ENCODE data around the gene SCRN2.

Gene SCRN2

GRCh38 chr17:47853616-47854015, 12.5 kb upstream of the SCRN2 start:
- H3K27ac ChIP-seq = no peak overlapping the region
- TF ChIP-seq, protein P1, sequence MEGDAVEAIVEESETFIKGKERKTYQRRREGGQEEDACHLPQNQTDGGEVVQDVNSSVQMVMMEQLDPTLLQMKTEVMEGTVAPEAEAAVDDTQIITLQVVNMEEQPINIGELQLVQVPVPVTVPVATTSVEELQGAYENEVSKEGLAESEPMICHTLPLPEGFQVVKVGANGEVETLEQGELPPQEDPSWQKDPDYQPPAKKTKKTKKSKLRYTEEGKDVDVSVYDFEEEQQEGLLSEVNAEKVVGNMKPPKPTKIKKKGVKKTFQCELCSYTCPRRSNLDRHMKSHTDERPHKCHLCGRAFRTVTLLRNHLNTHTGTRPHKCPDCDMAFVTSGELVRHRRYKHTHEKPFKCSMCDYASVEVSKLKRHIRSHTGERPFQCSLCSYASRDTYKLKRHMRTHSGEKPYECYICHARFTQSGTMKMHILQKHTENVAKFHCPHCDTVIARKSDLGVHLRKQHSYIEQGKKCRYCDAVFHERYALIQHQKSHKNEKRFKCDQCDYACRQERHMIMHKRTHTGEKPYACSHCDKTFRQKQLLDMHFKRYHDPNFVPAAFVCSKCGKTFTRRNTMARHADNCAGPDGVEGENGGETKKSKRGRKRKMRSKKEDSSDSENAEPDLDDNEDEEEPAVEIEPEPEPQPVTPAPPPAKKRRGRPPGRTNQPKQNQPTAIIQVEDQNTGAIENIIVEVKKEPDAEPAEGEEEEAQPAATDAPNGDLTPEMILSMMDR (conservative IDR thresholded peaks at IDR 0.05; ENCODE audit: low read depth) = no peak
- ChIA-PET POLR2A (ENCODE audit: low non-redundant PET) (no interaction called here), CTCF (interaction anchor here (1.0 kb wide), 1 partner anchor 36 kb away, joined by 5 read pairs; no protein-coding TSS in a partner anchor)
- DNase-seq (ENCODE audit: low spot score) = no peak

- DNase-seq (ENCODE audit: low spot score) = no peak
- POLR2A ChIA-PET (ENCODE audit: low non-redundant PET) = interaction anchor here (0.8 kb wide), 1 partner anchor 43 kb away, joined by 4 read pairs; the partner anchor contains the start of gene SP2
- CTCF ChIA-PET = interaction anchor here (0.6 to 4.9 kb wide), 4 partner anchors 11 to 118 kb away, joined by 3 to 38 read pairs (median 10); partner anchors contain the start of gene SCRN2
- H3K27ac ChIP-seq = no peak overlapping the region
- TF ChIP-seq, protein P1 (conservative IDR thresholded peaks at IDR 0.05; ENCODE audit: low read depth) = no peak
These were observed 11.3 kb upstream of the SCRN2 start for GRCh38 chr17:47852113-47852949.

DNA sequence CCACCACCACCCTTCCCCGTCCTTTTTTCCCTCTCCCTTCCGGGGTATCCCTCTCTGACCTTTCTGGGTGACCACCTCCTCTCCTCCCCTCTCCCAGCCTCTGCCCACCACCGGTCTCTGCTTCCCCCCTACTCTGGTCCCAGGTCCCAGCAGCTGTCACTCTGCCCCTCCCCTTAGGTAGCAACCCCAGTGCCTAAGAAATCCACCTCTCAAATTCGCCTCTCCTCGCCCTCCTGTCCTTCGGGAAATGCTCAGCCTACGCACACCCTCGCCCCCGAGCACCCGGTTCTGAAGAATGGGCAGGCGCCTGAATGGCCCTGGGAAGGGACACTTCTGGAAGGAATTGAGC, 10.7 kb upstream of the SCRN2 start:
- ChIA-PET POLR2A (ENCODE audit: low non-redundant PET) (no interaction called here), CTCF (interaction anchor here (0.6 to 4.9 kb wide), 3 partner anchors 10 to 118 kb away, joined by 3 to 38 read pairs (median 14); partner anchors contain the start of gene SCRN2)
- TF ChIP-seq, protein P1 (conservative IDR thresholded peaks at IDR 0.05; ENCODE audit: low read depth) = no peak
- DNase-seq (ENCODE audit: low spot score) = no peak
- H3K27ac ChIP-seq = no peak overlapping the region

- DNase-seq (ENCODE audit: low spot score) = peak; percentile 89
- ChIA-PET POLR2A (ENCODE audit: low non-redundant PET) (interaction anchor here (0.6 kb wide), 1 partner anchor 197 kb away, joined by 3 read pairs; the partner anchor contains the start of gene NFE2L1), CTCF (interaction anchor here (0.6 to 4.9 kb wide), 6 partner anchors 9 to 40 kb away, joined by 3 to 38 read pairs (median 4); partner anchors contain the start of gene SCRN2)
- peak within 1 kb of the TSS; percentile 66 for H3K27ac ChIP-seq
- TF ChIP-seq, protein P1 (conservative IDR thresholded peaks at IDR 0.05; ENCODE audit: low read depth) = peak; percentile 41
These were observed 9.9 kb upstream of the SCRN2 start, which contains the start of gene SP6 for GRCh38 chr17:47850692-47851573. Gene SP6 (minus strand): TSS chr17:47851163. CDS start chr17:47848429, 2,734 bp downstream.

DNA sequence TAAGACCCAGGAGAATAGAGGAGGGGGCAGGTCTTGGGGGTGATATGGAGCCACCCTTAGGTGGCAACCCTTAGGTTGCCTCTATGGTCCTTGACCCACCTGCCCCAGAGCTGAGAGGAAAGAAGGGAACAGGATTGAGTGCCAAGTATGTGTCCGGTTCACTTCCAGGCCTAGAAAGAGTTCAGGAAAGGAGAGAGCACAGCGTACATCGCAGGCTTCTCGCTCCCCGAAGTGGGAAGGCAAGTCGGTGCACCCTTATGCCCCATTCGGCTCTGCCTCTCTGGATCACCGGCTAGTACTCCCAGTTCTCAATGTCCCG, 9.3 kb upstream of the SCRN2 start:
- no peak for DNase-seq (ENCODE audit: low spot score)
- TF ChIP-seq, protein P1 (conservative IDR thresholded peaks at IDR 0.05; ENCODE audit: low read depth) = no peak
- POLR2A ChIA-PET (ENCODE audit: low non-redundant PET) = interaction anchor here (0.6 kb wide), 1 partner anchor 198 kb away, joined by 3 read pairs; the partner anchor contains the start of gene NFE2L1
- peak overlapping the region; percentile 66 for H3K27ac ChIP-seq
- CTCF ChIA-PET = interaction anchor here (1.0 to 4.9 kb wide), 5 partner anchors 9 to 40 kb away, joined by 3 to 38 read pairs (median 4); partner anchors contain the start of gene SCRN2

GRCh38 chr17:47848198-47848513, 7.1 kb upstream of the SCRN2 start:
- ChIA-PET POLR2A (ENCODE audit: low non-redundant PET) (interaction anchor here (1.8 kb wide), 1 partner anchor 47 kb away, joined by 4 read pairs; the partner anchor contains the start of gene SP2), CTCF (interaction anchor here (0.5 to 4.9 kb wide), 6 partner anchors 11 to 1771 kb away, joined by 3 to 38 read pairs (median 4); no protein-coding TSS in a partner anchor)
- H3K27ac ChIP-seq = no peak overlapping the region
- TF ChIP-seq, protein P1 (conservative IDR thresholded peaks at IDR 0.05; ENCODE audit: low read depth) = no peak
- no peak for DNase-seq (ENCODE audit: low spot score)

All from RWPE1 (cell line).